Neural progenitor cell (in vitro differentiated cells): ENCODE results near the gene PIP5K1A. TPM values are rescaled to one million over a fixed set of nuclear protein-coding genes. Genes with fewer than 3 reads are reported as not detected.
A peak's percentile ranks its signal among the peaks of the same experiment; 100 is the strongest.

Experiments used
- DNase-seq: peaks from one replicate; pipeline ENCODE4 v3.0.0-alpha.2; 2016; ENCODE audit warnings: low spot score
- H2AFZ ChIP-seq: fragments of 200-600 bp; sonication (generic); replicated peaks from 2 replicates; pipeline ENCODE4 v1.6.1; 2016; ENCODE audit warnings: antibody characterized with exemption
- H3F3A ChIP-seq: fragments of 200-600 bp; sonication (generic); 2 replicates; pipeline ENCODE4 v1.6.1; 2016; ENCODE audit warnings: antibody characterized with exemption, low read depth
- H3K27ac ChIP-seq: fragments of 200-600 bp; sonication (generic); 2 replicates; pipeline ENCODE4 v1.5.1; 2016; ENCODE audit warnings: mild to moderate bottlenecking
- H3K27me3 ChIP-seq: fragments of 200-600 bp; sonication (generic); 2 replicates; pipeline ENCODE4 v1.6.1; 2016; ENCODE audit warnings: mild to moderate bottlenecking, moderate library complexity
- H3K36me3 ChIP-seq: fragments of 200-600 bp; sonication (generic); 2 replicates; pipeline ENCODE4 v1.5.1; 2016
- H3K4me1 ChIP-seq: fragments of 200-600 bp; sonication (generic); 2 replicates; pipeline ENCODE4 v1.6.1; 2016; ENCODE audit warnings: mixed run types
- H3K4me2 ChIP-seq: fragments of 200-600 bp; sonication (generic); 2 replicates; pipeline ENCODE4 v1.6.1; 2016
- H3K4me3 ChIP-seq: fragments of 200-600 bp; sonication (generic); 2 replicates; pipeline ENCODE4 v1.5.1; 2016
- H3K79me2 ChIP-seq: fragments of 200-600 bp; sonication (generic); 2 replicates; pipeline ENCODE4 v1.6.1; 2016; ENCODE audit warnings: low read depth
- H3K9ac ChIP-seq: fragments of 200-600 bp; sonication (generic); 2 replicates; pipeline ENCODE4 v1.6.1; 2016
- H3K9me3 ChIP-seq: fragments of 200-600 bp; sonication (generic); 2 replicates; pipeline ENCODE4 v1.5.1; 2016; ENCODE audit warnings: low read depth
- H4K20me1 ChIP-seq: fragments of 200-600 bp; sonication (generic); 2 replicates; pipeline ENCODE4 v1.6.1; 2016; ENCODE audit warnings: low read depth
- H3K27ac Mint-ChIP-seq: 3 replicates; pipeline ENCODE4 v1.8.0; 2021; ENCODE audit warnings: mixed read lengths
- H3K27me3 Mint-ChIP-seq: 2 replicates; pipeline ENCODE4 v1.8.0; 2022; ENCODE audit warnings: low read depth, mild to moderate bottlenecking, inconsistent platforms, moderate library complexity, mixed read lengths; ENCODE audit not compliant: insufficient read depth
- H3K36me3 Mint-ChIP-seq: 3 replicates; pipeline ENCODE4 v1.8.0; 2021; ENCODE audit warnings: mixed read lengths
- H3K4me1 Mint-ChIP-seq: 3 replicates; pipeline ENCODE4 v1.8.0; 2021; ENCODE audit warnings: mixed read lengths
- H3K4me3 Mint-ChIP-seq: 3 replicates; pipeline ENCODE4 v1.8.0; 2021; ENCODE audit warnings: mild to moderate bottlenecking, moderate library complexity, mixed read lengths
- H3K9me3 Mint-ChIP-seq: 3 replicates; pipeline ENCODE4 v1.8.0; 2020; ENCODE audit warnings: mixed read lengths
- CTCF ChIP-seq: fragments of 200-600 bp; sonication (generic); IDR thresholded peaks from 2 replicates; pipeline ENCODE4 v1.5.1; 2017; ENCODE audit warnings: antibody characterized with exemption, mild to moderate bottlenecking
- EZH2 ChIP-seq: fragments of 200-600 bp; sonication (generic); IDR thresholded peaks from 2 replicates; pipeline ENCODE4 v1.6.1; 2017; ENCODE audit warnings: antibody characterized with exemption, mild to moderate bottlenecking, moderate library complexity
- EZH2phosphoT487 ChIP-seq: fragments of 200-600 bp; sonication (generic); IDR thresholded peaks from 2 replicates; pipeline ENCODE4 v1.6.1; 2017; ENCODE audit warnings: antibody characterized with exemption
- total RNA-seq: library from RNA; depleted of rRNA; stranded (reverse); fragments of >200 nt; gene quantifications from 2 replicates; pipeline ENCODE4 v1.2.3, GENCODE V29; 2015; ENCODE audit warnings: low replicate concordance

The PIP5K1A gene
- total RNA-seq, 1 donor from 2014 or later: 81.2 TPM

- H3K79me2 ChIP-seq: peaks cover 59% of the 10 kb centered on the region
- peak overlapping the region; percentile 86 for H3K4me3 ChIP-seq
- Mint-ChIP-seq H3K27ac (peak overlapping the region; percentile 58), H3K4me3 (peak overlapping the region; percentile 99), H3K27me3 (peaks cover 3% of the 10 kb centered on the region), H3K4me1 (peaks cover 19% of the 10 kb centered on the region), H3K9me3 (peaks cover 2% of the 10 kb centered on the region), H3K36me3 (peaks cover 6% of the 10 kb centered on the region)
- H3F3A ChIP-seq: peaks cover 21% of the 10 kb centered on the region
- H3K4me2 ChIP-seq: peak overlapping the region; percentile 92
- H3K27me3 ChIP-seq: no peaks in the 10 kb centered on the region
- H3K27ac ChIP-seq: peak overlapping the region; percentile 20
- H3K9me3 ChIP-seq: no peaks in the 10 kb centered on the region
- peak overlapping the region; percentile 69 for H2AFZ ChIP-seq
- no peaks in the 10 kb centered on the region for H3K36me3 ChIP-seq
- DNase-seq: peak; percentile 8
- TF ChIP-seq EZH2phosphoT487: no peak
- TF ChIP-seq EZH2: no peak
- no peak for TF ChIP-seq CTCF
- H4K20me1 ChIP-seq: peaks cover 20% of the 10 kb centered on the region
- H3K9ac ChIP-seq: peak overlapping the region; percentile 85
- H3K4me1 ChIP-seq: no peaks in the 10 kb centered on the region
Observed at GRCh38 chr1:151255381-151255780, 57.0 kb downstream of the PIP5K1A start.

GRCh38 chr1:151259351-151259750, 61.0 kb downstream of the PIP5K1A start:
- H3F3A ChIP-seq: peaks cover 3% of the 10 kb centered on the region
- H3K4me2 ChIP-seq: no peak overlapping the region
- no peaks in the 10 kb centered on the region for H3K9me3 ChIP-seq
- H3K27ac Mint-ChIP-seq: no peak overlapping the region
- no peaks in the 10 kb centered on the region for H3K27me3 ChIP-seq
- peaks cover 4% of the 10 kb centered on the region for H3K27me3 Mint-ChIP-seq
- H4K20me1 ChIP-seq: peaks cover 31% of the 10 kb centered on the region
- H3K4me3 Mint-ChIP-seq: no peak overlapping the region
- TF ChIP-seq CTCF: no peak
- no peak for TF ChIP-seq EZH2phosphoT487
- TF ChIP-seq EZH2: no peak
- H3K4me3 ChIP-seq: no peak overlapping the region
- no peak overlapping the region for H3K9ac ChIP-seq
- no peak overlapping the region for H2AFZ ChIP-seq
- peaks cover 12% of the 10 kb centered on the region for H3K36me3 Mint-ChIP-seq
- no peak overlapping the region for H3K27ac ChIP-seq
- no peaks in the 10 kb centered on the region for H3K4me1 ChIP-seq
- H3K9me3 Mint-ChIP-seq: peaks cover 2% of the 10 kb centered on the region
- peaks cover 16% of the 10 kb centered on the region for H3K4me1 Mint-ChIP-seq
- no peak for DNase-seq
- no peaks in the 10 kb centered on the region for H3K36me3 ChIP-seq
- H3K79me2 ChIP-seq: peaks cover 84% of the 10 kb centered on the region

- no peaks in the 10 kb centered on the region for H3F3A ChIP-seq
- TF ChIP-seq CTCF (no peak), EZH2 (no peak), EZH2phosphoT487 (no peak)
- no peaks in the 10 kb centered on the region for H3K36me3 ChIP-seq
- H3K4me1 ChIP-seq: no peaks in the 10 kb centered on the region
- H3K27me3 ChIP-seq: no peaks in the 10 kb centered on the region
- no peaks in the 10 kb centered on the region for H3K9me3 ChIP-seq
- no peak overlapping the region for H3K9ac ChIP-seq
- H3K79me2 ChIP-seq: peaks cover 22% of the 10 kb centered on the region
- no peak overlapping the region for H2AFZ ChIP-seq
- no peak for DNase-seq
- Mint-ChIP-seq H3K4me3 (no peak overlapping the region), H3K9me3 (no peaks in the 10 kb centered on the region), H3K36me3 (peaks cover 31% of the 10 kb centered on the region), H3K27me3 (peaks cover 6% of the 10 kb centered on the region), H3K4me1 (no peaks in the 10 kb centered on the region), H3K27ac (no peak overlapping the region)
- H4K20me1 ChIP-seq: peaks cover 8% of the 10 kb centered on the region
- no peak overlapping the region for H3K4me2 ChIP-seq
- H3K4me3 ChIP-seq: no peak overlapping the region
- no peak overlapping the region for H3K27ac ChIP-seq
Observed at GRCh38 chr1:151265446-151266236, 67.3 kb downstream of the PIP5K1A start.
